Trophoblast cell (in vitro differentiated cells and primary cell): ENCODE measurements around the gene RPP25.

Experiments used
- DNase-seq, 2 donors: peaks; one replicate each; pipeline ENCODE4 v3.0.0-alpha.2; 2016
- H2AFZ ChIP-seq: 2 replicates; pipeline ENCODE4 v1.6.1; 2013; ENCODE audit warnings: low read length, moderate library complexity, mild to moderate bottlenecking; ENCODE audit not compliant: insufficient read depth, poor library complexity
- H2AK5ac ChIP-seq: 2 replicates; pipeline ENCODE4 v1.6.1; 2013; ENCODE audit warnings: mild to moderate bottlenecking, low read length
- H2BK120ac ChIP-seq: 2 replicates; pipeline ENCODE4 v1.6.1; 2013; ENCODE audit warnings: low read length, mild to moderate bottlenecking, moderate library complexity; ENCODE audit not compliant: insufficient read depth, poor library complexity
- H2BK12ac ChIP-seq: 2 replicates; pipeline ENCODE4 v1.6.1; 2013; ENCODE audit warnings: mild to moderate bottlenecking, low read length, moderate library complexity
- H2BK5ac ChIP-seq: 2 replicates; pipeline ENCODE4 v1.6.1; 2013; ENCODE audit warnings: low read length, low read depth, moderate library complexity, mild to moderate bottlenecking; ENCODE audit not compliant: poor library complexity
- H3K14ac ChIP-seq: 2 replicates; pipeline ENCODE4 v1.6.1; 2013; ENCODE audit warnings: mild to moderate bottlenecking, low read length
- H3K18ac ChIP-seq: 2 replicates; pipeline ENCODE4 v1.6.1; 2013; ENCODE audit warnings: mild to moderate bottlenecking, low read length
- H3K23ac ChIP-seq: 2 replicates; pipeline ENCODE4 v1.6.1; 2013; ENCODE audit warnings: low read length
- H3K27ac ChIP-seq: 2 replicates; pipeline ENCODE4 v1.5.1; 2013; ENCODE audit warnings: low read depth, mild to moderate bottlenecking, inconsistent platforms, low read length, moderate library complexity
- H3K27me3 ChIP-seq: 2 replicates; pipeline ENCODE4 v1.6.1; 2013; ENCODE audit warnings: inconsistent platforms, mild to moderate bottlenecking, low read length, moderate library complexity; ENCODE audit not compliant: insufficient read depth
- H3K36me3 ChIP-seq, 2 experiments: 1 replicate in 1 of 2; 2 replicates in 1 of 2; pipeline ENCODE4 v1.6.1; 2013; ENCODE audit warnings: low read length in 2 of 2, mild to moderate bottlenecking in 2 of 2, moderate library complexity in 1 of 2; ENCODE audit not compliant: insufficient read depth in 2 of 2, control insufficient read depth in 1 of 2
- H3K4ac ChIP-seq: 2 replicates; pipeline ENCODE4 v1.6.1; 2013; ENCODE audit warnings: low read depth, mild to moderate bottlenecking, low read length, moderate library complexity
- H3K4me1 ChIP-seq, 2 experiments: 1 replicate in 1 of 2; 2 replicates in 1 of 2; pipeline ENCODE4 v1.6.1; 2013; ENCODE audit warnings: low read length in 2 of 2, mild to moderate bottlenecking in 2 of 2, moderate library complexity in 1 of 2; ENCODE audit not compliant: insufficient read depth in 2 of 2, control insufficient read depth in 1 of 2
- H3K4me2 ChIP-seq: 2 replicates; pipeline ENCODE4 v1.6.1; 2013; ENCODE audit warnings: inconsistent platforms, mild to moderate bottlenecking, low read length, moderate library complexity
- H3K4me3 ChIP-seq: 2 replicates; pipeline ENCODE4 v1.5.1; 2013; ENCODE audit warnings: mild to moderate bottlenecking, low read depth, low read length, inconsistent platforms
- H3K79me1 ChIP-seq: one replicate; pipeline ENCODE4 v1.6.1; 2013; ENCODE audit warnings: low read length
- H3K79me2 ChIP-seq: 2 replicates; pipeline ENCODE4 v1.6.1; 2013; ENCODE audit warnings: low read length, mild to moderate bottlenecking; ENCODE audit not compliant: control insufficient read depth, insufficient read depth, poor library complexity
- H3K9ac ChIP-seq: 2 replicates; pipeline ENCODE4 v1.6.1; 2013; ENCODE audit warnings: mild to moderate bottlenecking, low read length
- H3K9me3 ChIP-seq: 2 replicates; pipeline ENCODE4 v1.6.1; 2013; ENCODE audit warnings: low read depth, mild to moderate bottlenecking, control low read depth, inconsistent platforms, low read length; ENCODE audit not compliant: insufficient read depth
- H4K12ac ChIP-seq: 2 replicates; pipeline ENCODE4 v1.6.1; 2013; ENCODE audit warnings: low read depth, mild to moderate bottlenecking, low read length, moderate library complexity
- H4K8ac ChIP-seq: 2 replicates; pipeline ENCODE4 v1.6.1; 2013; ENCODE audit warnings: low read depth, mild to moderate bottlenecking, low read length, moderate library complexity
- H4K91ac ChIP-seq: one replicate; pipeline ENCODE4 v1.6.1; 2013; ENCODE audit warnings: low read depth, mild to moderate bottlenecking, low read length, moderate library complexity
- WGBS: extraction: QIAGEN DNeasy Blood & Tissue Kit; methylation state at CpG from one replicate; pipeline ENCODE4 v1.1.7; 2013; ENCODE audit warnings: missing lambda C conversion rate; ENCODE audit not compliant: insufficient read length, insufficient coverage; ENCODE audit errors: extremely low coverage; 5-methylcytosine and 5-hydroxymethylcytosine counted together

The RPP25 gene

GRCh38 chr15:74963213-74963612 is 6.6 kb upstream of the RPP25 start:
- Histone ChIP-seq H3K4me1 (no peaks in the 10 kb centered on the region), H3K9ac (no peak overlapping the region), H4K12ac (no peak overlapping the region), H3K4me3 (no peak overlapping the region), H2BK120ac (no peak overlapping the region), H3K27me3 (peaks cover 26% of the 10 kb centered on the region), H2BK12ac (no peak overlapping the region), H3K23ac (no peak overlapping the region), H3K36me3 (no peaks in the 10 kb centered on the region), H3K4me2 (no peak overlapping the region), H4K91ac (no peak overlapping the region), H3K9me3 (peaks cover 2% of the 10 kb centered on the region), H3K79me1 (no peaks in the 10 kb centered on the region), H3K79me2 (no peaks in the 10 kb centered on the region), H3K18ac (no peak overlapping the region), H4K8ac (no peak overlapping the region), H2AFZ (no peak overlapping the region), H2BK5ac (no peak overlapping the region), H3K27ac (no peak overlapping the region), H3K4ac (no peak overlapping the region), H3K14ac (no peak overlapping the region), H2AK5ac (no peak overlapping the region)
- DNase-seq: no peak
- no CpG with 5 or more reads among the region's 4 CpGs for WGBS

- Histone ChIP-seq H2AFZ (no peak overlapping the region), H3K9me3 (peaks cover 2% of the 10 kb centered on the region), H2AK5ac (no peak overlapping the region), H4K8ac (no peak overlapping the region), H3K4me1 (peaks cover 0 to 2% of the 10 kb centered on the region in 2 experiments), H3K4me2 (no peak overlapping the region), H2BK5ac (no peak overlapping the region), H3K9ac (no peak overlapping the region), H4K12ac (no peak overlapping the region), H2BK12ac (no peak overlapping the region), H3K23ac (no peak overlapping the region), H3K27ac (no peak overlapping the region), H3K4ac (no peak overlapping the region), H2BK120ac (no peak overlapping the region), H3K27me3 (peaks cover 30% of the 10 kb centered on the region), H3K4me3 (no peak overlapping the region), H3K79me2 (no peaks in the 10 kb centered on the region), H3K18ac (no peak overlapping the region), H4K91ac (no peak overlapping the region), H3K14ac (no peak overlapping the region), H3K79me1 (no peaks in the 10 kb centered on the region), H3K36me3 (no peaks in the 10 kb centered on the region)
- WGBS: no CpG with 5 or more reads among the region's 2 CpGs
- no peak for DNase-seq
Measured at GRCh38 chr15:74962671-74963070, 6.1 kb upstream of the RPP25 start.

DNA sequence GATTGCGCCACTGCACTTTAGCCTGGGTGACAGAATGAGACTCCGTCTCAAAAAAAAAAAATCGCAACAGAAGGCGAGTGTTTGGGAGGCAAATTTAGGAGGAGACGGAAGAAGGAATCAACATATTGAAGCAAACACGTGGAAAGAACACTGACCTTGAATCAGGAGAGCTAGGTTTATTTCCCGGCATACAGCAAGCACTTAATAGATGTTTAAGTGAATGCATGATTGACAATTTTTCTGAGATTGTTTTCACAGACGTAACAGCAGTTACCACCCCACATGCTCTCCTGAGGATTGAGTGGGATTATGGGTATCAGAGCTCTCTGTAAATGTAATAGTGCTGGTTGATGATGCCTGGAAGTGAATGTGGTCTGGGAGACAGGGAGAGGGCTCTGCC is 5.6 kb upstream of the RPP25 start:
- Histone ChIP-seq H3K4ac (no peak overlapping the region), H4K12ac (no peak overlapping the region), H3K27ac (no peak overlapping the region), H3K18ac (no peak overlapping the region), H3K36me3 (no peaks in the 10 kb centered on the region), H3K79me1 (no peaks in the 10 kb centered on the region), H3K23ac (no peak overlapping the region), H3K14ac (no peak overlapping the region), H2BK12ac (no peak overlapping the region), H2AFZ (no peak overlapping the region), H2BK120ac (no peak overlapping the region), H3K4me3 (no peak overlapping the region), H3K4me1 (peaks cover 2 to 4% of the 10 kb centered on the region in 2 experiments), H4K91ac (no peak overlapping the region), H4K8ac (no peak overlapping the region), H3K9me3 (peaks cover 2% of the 10 kb centered on the region), H2BK5ac (no peak overlapping the region), H3K79me2 (no peaks in the 10 kb centered on the region), H2AK5ac (no peak overlapping the region), H3K9ac (no peak overlapping the region), H3K27me3 (peaks cover 35% of the 10 kb centered on the region), H3K4me2 (no peak overlapping the region)
- WGBS: no CpG with 5 or more reads among the region's 8 CpGs
- no peak for DNase-seq

DNA sequence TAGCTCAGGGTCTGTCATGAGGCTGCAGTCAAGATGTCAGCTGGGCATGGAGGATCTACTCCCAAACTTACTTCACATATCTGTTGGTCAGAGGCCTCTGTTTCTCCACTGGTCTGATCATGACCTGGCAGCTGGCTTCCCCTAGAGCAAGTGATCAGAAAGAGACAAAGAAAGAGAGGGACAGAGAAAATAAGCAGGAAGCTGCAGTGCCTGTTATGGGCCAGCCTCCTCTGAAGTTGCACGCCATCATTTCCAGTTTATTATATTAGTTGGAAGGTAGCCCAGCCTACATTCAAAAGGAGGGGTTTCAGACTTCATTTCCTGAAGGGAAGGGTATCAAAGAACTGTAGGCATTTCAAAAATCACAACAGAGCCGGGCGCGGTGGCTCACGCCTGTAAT is 5.0 kb upstream of the RPP25 start:
- Histone ChIP-seq H3K23ac (no peak overlapping the region), H3K18ac (no peak overlapping the region), H3K4me1 (peaks cover 7 to 8% of the 10 kb centered on the region in 2 experiments), H3K4me2 (no peak overlapping the region), H3K36me3 (no peaks in the 10 kb centered on the region), H3K79me1 (no peaks in the 10 kb centered on the region), H4K8ac (no peak overlapping the region), H4K12ac (no peak overlapping the region), H4K91ac (no peak overlapping the region), H3K14ac (no peak overlapping the region), H3K9me3 (peaks cover 4% of the 10 kb centered on the region), H2AK5ac (no peak overlapping the region), H2AFZ (no peak overlapping the region), H3K4me3 (no peak overlapping the region), H3K79me2 (no peaks in the 10 kb centered on the region), H2BK5ac (no peak overlapping the region), H2BK12ac (no peak overlapping the region), H3K9ac (no peak overlapping the region), H3K4ac (no peak overlapping the region), H3K27me3 (peaks cover 40% of the 10 kb centered on the region), H2BK120ac (no peak overlapping the region), H3K27ac (no peak overlapping the region)
- DNase-seq: no peak
- no CpG with 5 or more reads among the region's 5 CpGs for WGBS
